IMR-90 (cell line): ENCODE data around the gene CLDN9. TPM values are rescaled to one million over a fixed set of nuclear protein-coding genes. Genes with fewer than 3 reads are reported as not detected.

ENCODE experiments used
- ATAC-seq: fragments of 200-7000 bp; cut with Tn5 transposase; 2 replicates; pipeline ENCODE4 v1.9.1; 2020; ENCODE audit warnings: low read depth, mild to moderate bottlenecking, moderate library complexity
- BruUV-seq: library from RNA; stranded (reverse); fragments of 400-500 nt; replicated peaks from 2 replicates; lab custom pipeline; 2021; lab: Mats Ljungman, UMichigan
- CTCF ChIA-PET: fragments of 300-600 bp; formaldehyde crosslinking; extraction: SDS; loops from one replicate; lab custom pipeline; 2021; ENCODE audit warnings: antibody characterized with exemption; lab: Yijun Ruan, JAX
- POLR2A ChIA-PET: fragments of 300-600 bp; sonication (Branson Sonifier 250); formaldehyde crosslinking; loops from one replicate; lab custom pipeline; 2022; ENCODE audit warnings: antibody characterized with exemption; ENCODE audit not compliant: unreplicated experiment; lab: Charles Lee
- DNase-seq: peaks from one replicate; pipeline ENCODE4 v3.0.0; 2013
- H2AFZ ChIP-seq: replicated peaks from 2 replicates; pipeline ENCODE3; 2013; ENCODE audit warnings: low read length, mild to moderate bottlenecking; ENCODE audit not compliant: poor library complexity
- H2AK5ac ChIP-seq: 2 replicates; pipeline ENCODE4 v1.6.1; 2013; ENCODE audit warnings: low read depth, low read length, inconsistent platforms
- H2AK9ac ChIP-seq: replicated peaks from 2 replicates; pipeline ENCODE3; 2013; ENCODE audit warnings: mild to moderate bottlenecking, low read depth, low read length, moderate library complexity; ENCODE audit not compliant: poor library complexity
- H2BK120ac ChIP-seq: 2 replicates; pipeline ENCODE4 v1.6.1; 2013; ENCODE audit warnings: low read depth, low read length, inconsistent platforms
- H2BK15ac ChIP-seq: 3 replicates; pipeline ENCODE4 v1.6.1; 2013; ENCODE audit warnings: low read depth, low read length, inconsistent platforms
- H2BK20ac ChIP-seq: 2 replicates; pipeline ENCODE4 v1.6.1; 2013; ENCODE audit warnings: low read depth, mild to moderate bottlenecking, inconsistent platforms, low read length, moderate library complexity
- H2BK5ac ChIP-seq: 2 replicates; pipeline ENCODE4 v1.6.1; 2013; ENCODE audit warnings: mild to moderate bottlenecking, low read depth, low read length, inconsistent platforms; ENCODE audit not compliant: poor library complexity, severe bottlenecking
- H3K14ac ChIP-seq: replicated peaks from 2 replicates; pipeline ENCODE4 v1.6.1; 2013; ENCODE audit warnings: low read depth, low read length, inconsistent platforms
- H3K18ac ChIP-seq: 2 replicates; pipeline ENCODE4 v1.6.1; 2013; ENCODE audit warnings: low read depth, low read length, control low read depth
- H3K23ac ChIP-seq: 2 replicates; pipeline ENCODE4 v1.6.1; 2013; ENCODE audit warnings: low read depth, low read length, inconsistent platforms
- H3K27ac ChIP-seq: 2 replicates; pipeline ENCODE4 v1.5.1; 2013; ENCODE audit warnings: mild to moderate bottlenecking, control low read depth, low read length; ENCODE audit not compliant: insufficient read depth
- H3K27me3 ChIP-seq: 2 replicates; pipeline ENCODE4 v1.6.1; 2013; ENCODE audit warnings: low read length; ENCODE audit not compliant: control insufficient read depth, insufficient read depth
- H3K36me3 ChIP-seq: 2 replicates; pipeline ENCODE4 v1.6.1; 2013; ENCODE audit warnings: low read length, mixed read lengths; ENCODE audit not compliant: control insufficient read depth, insufficient read depth
- H3K4ac ChIP-seq: 2 replicates; pipeline ENCODE4 v1.6.1; 2013; ENCODE audit warnings: low read depth, low read length, inconsistent platforms
- H3K4me1 ChIP-seq: 2 replicates; pipeline ENCODE4 v1.6.1; 2013; ENCODE audit warnings: low read length, mixed read lengths; ENCODE audit not compliant: control insufficient read depth, insufficient read depth
- H3K4me2 ChIP-seq: 2 replicates; pipeline ENCODE4 v1.6.1; 2013; ENCODE audit warnings: low read depth, mild to moderate bottlenecking, control low read depth, low read length, moderate library complexity
- H3K4me3 ChIP-seq: 2 replicates; pipeline ENCODE4 v1.5.1; 2013; ENCODE audit warnings: low read depth, mild to moderate bottlenecking, control low read depth, low read length, moderate library complexity; ENCODE audit not compliant: insufficient read depth
- H3K56ac ChIP-seq: 2 replicates; pipeline ENCODE4 v1.6.1; 2013; ENCODE audit warnings: low read length, inconsistent platforms; ENCODE audit not compliant: insufficient read depth; ENCODE audit errors: extremely low read depth
- H3K79me1 ChIP-seq, 2 experiments: 2 replicates each; pipeline ENCODE4 v1.6.1; 2013; ENCODE audit warnings: low read length in 2 of 2, inconsistent platforms in 1 of 2, low read depth in 1 of 2
- H3K9ac ChIP-seq: 2 replicates; pipeline ENCODE4 v1.6.1; 2013; ENCODE audit warnings: low read depth, low read length, control low read depth
- H3K9me1 ChIP-seq: 2 replicates; pipeline ENCODE4 v1.6.1; 2013; ENCODE audit warnings: low read length, inconsistent platforms; ENCODE audit not compliant: insufficient read depth
- H3K9me3 ChIP-seq: 2 replicates; pipeline ENCODE4 v1.6.1; 2013; ENCODE audit warnings: low read length; ENCODE audit not compliant: control insufficient read depth, insufficient read depth
- H4K20me1 ChIP-seq: 2 replicates; pipeline ENCODE4 v1.6.1; 2013; ENCODE audit warnings: low read length, inconsistent platforms; ENCODE audit not compliant: insufficient read depth
- H4K5ac ChIP-seq: 2 replicates; pipeline ENCODE4 v1.6.1; 2013; ENCODE audit warnings: mild to moderate bottlenecking, low read depth, low read length, control low read depth
- H4K8ac ChIP-seq, 2 experiments: 2 replicates each; pipeline ENCODE4 v1.6.1; 2013; ENCODE audit warnings: low read depth in 2 of 2, low read length in 2 of 2, control low read depth in 1 of 2, inconsistent platforms in 1 of 2
- H4K91ac ChIP-seq: 2 replicates; pipeline ENCODE4 v1.6.1; 2013; ENCODE audit warnings: low read depth, low read length, inconsistent platforms; ENCODE audit not compliant: insufficient read depth
- BHLHE40 ChIP-seq: fragments of 150-350 bp; IDR thresholded peaks from 2 replicates; pipeline ENCODE4 v1.6.1; 2016; ENCODE audit warnings: mild to moderate bottlenecking, low read depth, low read length
- CHD1 ChIP-seq: IDR thresholded peaks from 2 replicates; pipeline ENCODE4 v1.6.1; 2012; ENCODE audit warnings: low read depth, low read length, improper control_type of control experiment
- CTCF ChIP-seq: conservative IDR thresholded peaks from 2 replicates; pipeline ENCODE4 v1.5.1; 2012; ENCODE audit warnings: mild to moderate bottlenecking, low read depth, low read length, improper control_type of control experiment
- ELK1 ChIP-seq: fragments of 150-350 bp; IDR thresholded peaks from 2 replicates; pipeline ENCODE4 v1.6.1; 2016; ENCODE audit warnings: low read depth, mild to moderate bottlenecking, low read length, moderate library complexity, borderline replicate concordance
- FOS ChIP-seq: fragments of 150-350 bp; IDR thresholded peaks from 2 replicates; pipeline ENCODE4 v1.6.1; 2016; ENCODE audit warnings: low read depth, low read length
- MAFK ChIP-seq: IDR thresholded peaks from 2 replicates; pipeline ENCODE4 v1.6.1; 2012; ENCODE audit warnings: low read depth, low read length, improper control_type of control experiment
- RAD21 ChIP-seq: IDR thresholded peaks from 2 replicates; pipeline ENCODE4 v1.6.1; 2012; ENCODE audit warnings: low read length, improper control_type of control experiment
- SMC3 ChIP-seq: fragments of 150-350 bp; IDR thresholded peaks from 2 replicates; pipeline ENCODE4 v1.6.1; 2016; ENCODE audit warnings: low read depth, mild to moderate bottlenecking, antibody characterized with exemption, low read length, moderate library complexity
- USF2 ChIP-seq: fragments of 150-350 bp; IDR thresholded peaks from 2 replicates; pipeline ENCODE4 v1.6.1; 2017; ENCODE audit warnings: mild to moderate bottlenecking, antibody characterized with exemption, low read length, low read depth
- WGBS, 2 experiments: methylation state at CpG; one replicate each; pipeline versions ENCODE4 v1.1.5 to v1.1.7; 2013; ENCODE audit warnings: missing lambda C conversion rate in 2 of 2; ENCODE audit not compliant: insufficient read length in 1 of 2; ENCODE audit errors: extremely low coverage in 2 of 2; 5-methylcytosine and 5-hydroxymethylcytosine counted together
- dilution Hi-C: fragments of 300-500 bp; cut with HindIII; formaldehyde crosslinking; loops from one replicate; pipeline ENCODE4 v1.14.3; 2018; ENCODE audit warnings: low sequenced_read_pairs; ENCODE audit not compliant: unreplicated experiment
- in situ Hi-C: fragments of 300-500 bp; cut with MboI; formaldehyde crosslinking; loops from 3 replicates; pipeline ENCODE4 v1.14.3; 2019; ENCODE audit warnings: low sequenced_read_pairs, inconsistent platforms, mixed read lengths
- intact Hi-C: fragments of 100-400 bp; cut with micrococcal nuclease; formaldehyde crosslinking; loops from 2 replicates; pipeline ENCODE4 v1.10.0; 2022
- polyA plus RNA-seq, 3 experiments: library from polyadenylated mRNA; depleted of rRNA; stranded (reverse); fragments of >200 nt; gene quantifications; 2 replicates each; pipeline ENCODE4 v1.2.3, GENCODE V29; 2012; ENCODE audit warnings: low replicate concordance in 1 of 3
- total RNA-seq: library from RNA; depleted of rRNA; stranded (reverse); fragments of >200 nt; gene quantifications from 2 replicates; pipeline ENCODE4 v1.2.3, GENCODE V29; 2012

CLDN9 gene
- total and polyA plus RNA-seq, 2 of the 4 experiments (the other 2 are of a cell fraction): 0.05 TPM; not detected in 1

GRCh38 chr16:3015865-3016521, 3.3 kb downstream of the CLDN9 start:
- Histone ChIP-seq H3K4me2 (no peak overlapping the region), H3K27me3 (peaks cover 30% of the 10 kb centered on the region), H3K4ac (no peak overlapping the region), H3K56ac (no peak overlapping the region), H4K91ac (no peak overlapping the region), H3K18ac (no peak overlapping the region), H4K20me1 (peaks cover 10% of the 10 kb centered on the region), H3K14ac (no peak overlapping the region), H3K9ac (no peak overlapping the region), H2AK9ac (no peak overlapping the region), H2AK5ac (no peak overlapping the region), H3K36me3 (no peaks in the 10 kb centered on the region), H2BK5ac (no peak overlapping the region), H4K8ac (no peak overlapping the region), H4K5ac (no peak overlapping the region), H3K9me3 (no peaks in the 10 kb centered on the region), H2BK15ac (no peak overlapping the region), H3K79me1 (peaks cover 0 to 8% of the 10 kb centered on the region in 2 experiments; a peak in 2 of 4 replicates), H3K23ac (no peak overlapping the region), H2BK120ac (no peak overlapping the region), H2AFZ (no peak overlapping the region), H2BK20ac (no peak overlapping the region), H3K4me3 (no peak overlapping the region), H3K27ac (no peak overlapping the region), H3K4me1 (0 out of 2 replicates have a peak, but pooled peaks cover 3% of the 10 kb centered on the region), H3K9me1 (no peaks in the 10 kb centered on the region)
- ChIA-PET POLR2A (no interaction called here), CTCF (no interaction called here)
- TF ChIP-seq FOS: no peak
- no peak for TF ChIP-seq SMC3
- no peak for TF ChIP-seq BHLHE40
- TF ChIP-seq CHD1: no peak
- no peak for TF ChIP-seq CTCF
- TF ChIP-seq MAFK: no peak
- TF ChIP-seq USF2: no peak
- no peak for TF ChIP-seq RAD21
- no peak for TF ChIP-seq ELK1
- 75% methylated on average over 5 of the region's 13 CpGs; no CpG with 5 or more reads in 1 of the 2 experiments for WGBS, 2 experiments
- dilution Hi-C loops: no loop called here
- ATAC-seq: no peak
- intact Hi-C loops: no loop called here
- in situ Hi-C loops: no loop called here
- DNase-seq: no peak
- no TSS peak for BruUV-seq
